Measurements from ENCODE around the gene ATP8B1.
"Not testable (repeated sequence)": the region's sequence is repeated elsewhere in the genome, so short reads cannot be mapped to it uniquely, and the experiment has no call there.

Gene ATP8B1

DNA sequence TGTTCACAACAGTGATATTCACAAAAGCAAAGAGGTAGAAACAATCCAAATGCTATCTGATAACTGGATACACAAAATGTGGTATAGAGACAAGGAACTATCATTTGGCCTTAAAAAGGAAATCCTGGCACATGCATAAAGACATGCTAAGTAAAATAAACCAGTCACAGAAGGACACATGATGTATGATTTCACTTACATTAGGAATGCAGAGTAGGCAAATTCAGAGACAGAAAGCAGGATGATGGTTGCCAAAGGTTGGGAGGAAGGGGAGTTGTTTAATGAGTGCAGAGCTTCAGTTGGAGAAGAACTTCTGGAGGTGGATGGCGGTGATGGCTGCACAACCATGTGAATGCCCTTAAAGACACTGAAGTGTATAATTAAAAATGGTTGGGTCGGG is 38.1 kb downstream of the ATP8B1 start:
- DNase-seq (ENCODE audit: low read depth): no peak

DNA sequence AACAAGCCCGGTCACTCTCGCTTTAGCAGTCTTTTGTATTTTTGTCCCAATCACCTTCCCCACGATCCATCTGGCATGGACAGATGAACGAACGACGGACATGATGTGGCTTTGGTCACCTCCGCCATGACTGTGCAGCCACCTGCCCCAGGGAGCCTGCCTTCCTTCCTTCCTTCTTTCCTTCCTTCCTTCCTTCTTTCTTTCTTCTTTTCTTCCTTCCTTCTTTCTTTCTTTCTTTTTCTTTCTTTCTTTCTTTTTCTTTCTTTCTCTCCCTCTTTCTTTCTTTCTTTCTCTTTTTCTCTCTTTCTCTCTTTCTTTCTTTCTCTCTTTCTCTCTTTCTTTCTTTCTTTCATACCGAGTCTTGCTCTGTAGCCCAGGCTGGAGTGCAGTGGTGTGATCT is 39.0 kb downstream of the ATP8B1 start:
- no peak for DNase-seq (ENCODE audit: low read depth)

DNA sequence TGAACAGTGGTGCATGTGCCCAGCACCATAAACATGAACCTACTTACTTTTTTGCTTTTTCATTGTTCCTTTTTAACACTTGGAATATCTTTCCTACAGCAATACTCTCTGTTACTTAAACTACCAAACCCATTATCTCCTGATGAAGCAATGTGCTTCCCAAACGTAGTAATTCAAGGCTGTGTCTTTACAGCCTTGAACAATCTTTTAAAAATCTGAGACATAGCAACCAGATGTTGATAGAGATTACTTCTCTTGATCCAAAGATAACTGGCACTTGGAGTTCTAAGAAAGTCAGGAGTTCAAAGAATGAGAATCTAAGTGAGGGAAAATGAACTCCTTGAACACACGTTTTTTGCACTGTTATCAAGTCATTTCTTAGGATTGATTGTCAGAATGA is 40.4 kb downstream of the ATP8B1 start:
- no peak for DNase-seq (ENCODE audit: low read depth)

GRCh38 chr18:57759650-57760049 is 43.5 kb downstream of the ATP8B1 start:
- DNase-seq (ENCODE audit: low read depth): no peak

DNA sequence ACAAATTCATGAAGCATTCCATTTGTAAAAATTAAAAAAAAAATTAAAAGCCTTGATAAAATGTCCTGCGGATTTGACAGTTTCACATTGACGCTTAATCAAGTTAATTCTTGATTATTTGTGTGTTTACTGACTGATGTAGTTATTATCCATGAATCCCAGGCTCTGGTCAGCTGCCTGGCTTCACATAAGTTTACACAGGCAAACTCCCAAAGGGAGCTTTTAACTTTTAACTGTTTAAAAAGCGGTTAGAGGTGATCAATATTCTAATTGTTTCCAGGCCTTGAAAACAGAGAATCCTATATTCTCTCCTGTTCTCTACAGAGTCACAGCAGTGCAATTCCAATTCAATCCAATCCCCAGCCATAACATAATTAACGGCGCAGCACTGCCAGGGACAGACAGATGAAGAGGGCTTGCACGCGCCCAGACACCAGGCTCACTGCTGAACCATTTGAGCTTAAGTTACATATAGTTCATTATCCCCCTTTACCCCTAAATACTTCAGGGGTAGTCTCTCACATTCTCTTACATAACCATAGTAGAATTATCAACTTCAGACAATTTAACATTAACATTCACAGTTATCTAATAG is 47.5 kb downstream of the ATP8B1 start:
- DNase-seq (ENCODE audit: low read depth): no peak

DNA sequence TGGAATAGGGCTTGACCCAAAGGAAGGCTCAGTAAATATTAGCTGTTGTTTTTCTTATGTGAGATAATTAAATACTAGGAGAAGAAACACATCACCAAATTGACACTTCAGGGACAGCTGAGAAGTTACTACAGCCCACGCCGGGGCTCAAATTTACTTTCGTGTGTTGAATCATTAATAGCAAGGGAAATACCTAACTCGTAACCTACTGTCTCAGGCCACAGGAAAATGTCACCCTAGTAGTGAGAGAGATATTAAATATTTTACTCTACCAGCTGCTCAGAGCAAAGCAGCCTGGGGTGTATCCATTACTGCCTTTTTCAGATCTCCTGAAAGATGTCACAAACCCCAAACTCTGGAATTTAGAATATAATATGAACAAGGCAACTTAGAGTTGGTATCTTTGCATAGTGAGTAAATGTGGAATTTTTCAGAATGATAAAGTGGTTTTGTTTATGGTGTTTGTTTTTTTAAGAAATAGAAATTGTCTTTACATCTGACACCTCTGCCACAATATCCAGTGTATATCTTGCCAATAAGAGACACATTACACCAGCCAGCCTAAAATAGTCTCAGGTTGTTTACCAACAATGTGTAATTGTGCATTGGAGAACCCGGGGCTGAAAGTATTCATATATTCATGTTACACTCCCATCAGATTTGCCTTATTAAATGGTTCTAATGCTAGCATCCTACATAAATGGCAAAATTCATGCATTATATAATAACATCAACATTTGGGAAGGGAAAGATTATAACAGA is 48.4 kb downstream of the ATP8B1 start:
- no peak for DNase-seq (ENCODE audit: low read depth)

DNA sequence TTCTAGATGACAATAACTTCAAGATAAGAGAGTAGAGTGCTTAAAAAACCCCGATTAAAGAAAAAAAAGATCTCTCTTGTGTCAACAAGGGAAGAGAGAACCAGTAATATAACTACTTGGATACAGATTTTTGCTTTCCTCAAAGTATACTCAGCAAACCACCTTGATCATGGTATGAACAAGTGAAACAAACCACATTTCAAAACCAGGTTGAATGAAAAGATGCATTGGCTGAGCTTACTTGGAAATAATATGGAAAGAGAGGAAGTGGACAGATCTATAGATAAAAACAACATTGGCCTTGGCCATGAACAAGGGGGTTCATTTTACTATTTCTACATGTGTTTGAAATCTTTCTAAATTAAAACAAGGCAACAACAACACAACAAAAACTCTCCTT is 50.1 kb downstream of the ATP8B1 start:
- DNase-seq (ENCODE audit: low read depth): no peak

DNA sequence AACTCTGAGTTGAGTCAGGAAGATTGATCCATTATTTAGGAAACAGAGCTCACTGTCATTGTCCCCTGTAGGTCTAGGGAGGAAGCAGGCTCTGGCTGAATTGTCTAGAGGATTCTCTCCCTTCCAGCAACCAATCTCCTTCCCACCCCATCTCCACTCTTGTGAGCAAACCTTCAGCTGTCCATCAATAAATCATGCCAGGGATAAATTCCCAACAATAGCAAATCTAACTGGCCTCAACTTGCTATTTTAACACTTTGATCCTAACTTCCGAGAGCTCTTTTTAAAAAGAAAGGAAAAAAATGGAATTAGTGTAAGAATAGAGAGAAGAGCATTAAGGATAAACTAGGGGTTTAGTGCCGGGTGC is 53.5 kb downstream of the ATP8B1 start:
- DNase-seq (ENCODE audit: low read depth): no peak

DNA sequence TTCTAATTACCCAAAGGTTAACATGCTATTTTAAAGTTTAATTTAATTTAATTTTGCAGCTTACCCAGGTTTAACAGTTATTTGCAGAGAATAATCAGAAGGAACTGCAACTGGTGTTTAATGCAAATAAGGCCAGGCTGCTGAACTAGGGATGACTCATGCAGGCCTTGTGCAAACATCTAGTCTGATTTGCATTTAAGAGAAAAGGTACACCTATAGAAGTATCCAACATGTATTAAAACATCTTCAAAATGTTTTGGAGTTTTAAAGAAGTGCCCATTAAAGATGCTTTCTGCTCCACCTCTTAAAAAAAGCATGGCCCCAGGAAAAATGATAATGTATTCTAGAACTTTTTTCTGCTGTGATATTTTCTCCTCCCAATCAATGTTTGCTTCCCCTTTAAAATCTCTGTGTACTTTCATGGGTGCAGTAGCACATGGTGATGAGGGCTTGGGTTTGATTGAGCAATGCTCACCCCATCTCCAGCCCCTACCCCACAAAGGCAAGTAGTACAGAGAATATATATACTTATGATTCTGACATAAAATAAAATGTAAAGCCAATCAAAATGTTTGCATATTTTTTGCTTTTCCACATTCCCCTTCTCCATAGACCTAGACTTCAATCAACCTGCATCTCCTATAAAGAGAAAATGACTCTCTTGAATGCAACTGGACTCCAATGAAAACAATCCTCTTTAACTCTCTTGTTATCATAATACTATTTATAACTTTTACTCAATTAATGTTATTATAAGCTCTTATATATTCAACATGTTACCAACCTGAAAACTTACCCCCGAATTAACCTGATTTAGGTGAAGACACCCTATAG is 54.1 kb downstream of the ATP8B1 start:
- DNase-seq (ENCODE audit: low read depth): no peak

DNA sequence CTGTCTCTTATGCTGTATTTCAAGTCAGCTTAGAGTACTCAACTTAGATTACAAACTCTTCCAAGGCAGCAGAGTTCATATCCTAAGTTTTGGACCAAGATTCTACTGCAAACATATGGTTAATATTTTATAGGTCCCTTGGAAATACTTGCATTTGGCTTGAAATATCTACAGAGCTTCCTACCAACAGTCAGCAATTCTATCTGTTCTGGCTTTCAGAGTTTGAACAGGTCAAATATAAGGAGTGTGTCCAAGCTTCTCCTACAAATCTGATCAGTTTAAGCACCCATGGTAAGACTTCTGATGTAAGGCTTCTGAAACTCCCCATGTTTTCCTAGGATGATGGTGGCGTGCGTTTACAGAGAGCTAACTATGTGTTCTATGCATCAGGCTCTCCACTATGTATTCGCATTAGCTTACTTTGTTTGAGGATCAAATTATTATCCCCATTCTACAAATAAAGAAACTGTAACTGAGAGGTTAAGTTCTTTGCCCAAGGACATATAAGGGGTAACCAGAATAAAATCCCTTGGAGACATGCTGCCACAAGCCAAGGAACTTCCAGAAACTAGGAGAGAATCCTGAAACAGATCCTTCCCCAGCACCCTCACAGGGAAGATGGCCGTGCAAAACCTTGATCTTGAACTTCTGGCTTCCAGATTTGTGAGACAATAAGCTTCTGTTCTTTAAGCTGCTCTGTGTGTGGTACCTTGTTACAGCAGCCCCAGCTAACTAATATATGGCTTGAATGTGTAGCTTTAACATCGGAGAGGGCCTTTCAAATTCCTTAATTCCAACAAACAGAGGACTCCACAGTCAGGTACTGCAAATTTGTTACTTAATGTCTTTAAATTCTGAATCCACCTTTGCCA is 55.1 kb downstream of the ATP8B1 start:
- DNase-seq (ENCODE audit: low read depth): no peak

GRCh38 chr18:57744211-57744694 is 58.9 kb downstream of the ATP8B1 start:
- no peak for DNase-seq (ENCODE audit: low read depth)

DNA sequence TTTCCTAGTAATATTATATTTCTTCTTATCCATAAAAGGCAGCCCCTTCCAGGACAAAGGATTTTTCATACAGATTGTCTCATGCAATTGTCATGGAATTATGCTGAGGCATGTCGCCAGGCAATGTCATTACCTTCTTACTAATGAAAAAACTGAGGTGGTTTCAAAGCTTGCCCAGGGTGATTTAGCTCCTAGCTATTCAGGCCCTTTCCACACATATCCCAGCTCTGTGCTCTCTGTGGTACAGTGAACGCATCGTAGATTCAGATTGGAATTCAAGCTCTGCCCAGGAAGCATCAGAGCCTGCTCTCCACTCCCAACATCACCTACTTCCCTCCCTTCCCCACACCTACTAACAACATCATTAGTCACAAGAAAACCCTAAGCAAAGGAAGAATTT is 60.1 kb downstream of the ATP8B1 start:
- no peak for DNase-seq (ENCODE audit: low read depth)

DNA sequence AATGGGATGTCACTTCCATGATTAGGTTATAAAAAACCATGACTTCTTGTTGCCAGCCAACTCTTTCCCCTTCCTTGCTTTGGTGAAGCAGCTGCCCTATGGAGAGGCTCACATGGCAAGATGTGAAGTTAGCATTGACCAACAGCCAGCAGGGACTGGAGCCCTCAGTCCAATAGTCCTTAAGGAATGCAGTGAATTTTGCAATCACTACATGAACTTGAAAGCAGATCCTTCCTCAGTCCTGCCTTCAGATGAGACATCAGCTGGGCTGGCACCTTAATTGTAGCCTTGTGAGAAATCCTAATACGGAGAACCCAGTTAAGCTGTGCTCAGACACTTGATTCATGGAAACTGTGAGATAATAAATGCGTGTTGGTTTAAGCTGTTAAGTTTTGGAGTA is 61.8 kb downstream of the ATP8B1 start:
- DNase-seq (ENCODE audit: low read depth): no peak

GRCh38 chr18:57738078-57738477 is 65.0 kb downstream of the ATP8B1 start:
- DNase-seq (ENCODE audit: low read depth): no peak

DNA sequence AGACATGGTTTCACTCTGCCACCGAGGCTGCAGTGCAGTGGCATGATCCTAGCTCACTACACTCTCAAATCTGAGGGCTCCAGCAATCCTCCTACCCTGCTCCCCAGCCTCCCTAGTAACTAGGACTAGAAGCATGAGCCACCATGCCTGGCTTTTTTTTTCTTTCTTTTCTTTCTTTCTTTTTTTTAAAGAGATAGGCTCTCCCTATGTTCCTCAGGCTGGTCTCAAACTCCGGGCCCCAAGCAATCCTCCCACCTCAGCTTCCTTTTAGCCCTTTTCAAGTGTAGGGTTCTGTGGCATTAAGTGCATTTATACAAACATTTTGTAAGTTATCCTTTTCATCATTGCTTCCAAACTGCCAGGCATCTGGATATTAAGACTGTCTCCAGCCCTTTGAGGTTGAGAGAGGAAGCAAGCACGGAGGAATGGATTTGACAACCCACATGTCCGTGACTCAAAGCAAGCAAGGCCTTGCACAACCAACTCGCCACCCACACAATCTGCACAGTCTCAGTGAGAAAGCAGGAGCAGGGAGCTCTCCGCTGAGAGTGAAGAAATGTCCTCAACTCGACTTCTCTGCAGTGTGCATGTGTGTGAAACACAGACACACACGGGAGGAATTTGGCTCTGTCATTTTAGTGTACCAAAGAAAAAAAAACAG is 65.6 kb downstream of the ATP8B1 start:
- no peak for DNase-seq (ENCODE audit: low read depth)

DNA sequence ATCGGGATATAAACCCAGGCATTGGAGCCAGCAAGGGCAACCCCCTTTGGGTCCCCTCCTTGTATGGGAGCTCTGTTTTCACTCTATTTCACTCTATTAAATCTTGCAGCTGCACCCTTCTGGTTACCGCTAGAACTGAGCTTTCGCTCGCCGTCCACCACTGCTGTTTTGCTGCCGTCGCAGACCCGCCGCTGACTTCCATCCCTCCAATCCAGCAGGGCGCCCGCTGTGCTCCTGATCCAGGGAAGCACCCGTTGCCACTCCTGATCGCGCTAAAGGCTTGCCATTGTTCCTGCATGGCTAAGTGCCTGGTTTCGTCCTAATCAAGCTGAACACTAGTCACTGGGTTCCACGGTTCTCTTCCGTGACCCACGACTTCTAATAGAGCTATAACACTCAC is 68.1 kb downstream of the ATP8B1 start:
- DNase-seq (ENCODE audit: low read depth): not testable (repeated sequence)

GRCh38 chr18:57733861-57734260 is 69.3 kb downstream of the ATP8B1 start:
- no peak for DNase-seq (ENCODE audit: low read depth)

GRCh38 chr18:57730146-57730545 is 73.0 kb downstream of the ATP8B1 start:
- no peak for DNase-seq (ENCODE audit: low read depth)

DNA sequence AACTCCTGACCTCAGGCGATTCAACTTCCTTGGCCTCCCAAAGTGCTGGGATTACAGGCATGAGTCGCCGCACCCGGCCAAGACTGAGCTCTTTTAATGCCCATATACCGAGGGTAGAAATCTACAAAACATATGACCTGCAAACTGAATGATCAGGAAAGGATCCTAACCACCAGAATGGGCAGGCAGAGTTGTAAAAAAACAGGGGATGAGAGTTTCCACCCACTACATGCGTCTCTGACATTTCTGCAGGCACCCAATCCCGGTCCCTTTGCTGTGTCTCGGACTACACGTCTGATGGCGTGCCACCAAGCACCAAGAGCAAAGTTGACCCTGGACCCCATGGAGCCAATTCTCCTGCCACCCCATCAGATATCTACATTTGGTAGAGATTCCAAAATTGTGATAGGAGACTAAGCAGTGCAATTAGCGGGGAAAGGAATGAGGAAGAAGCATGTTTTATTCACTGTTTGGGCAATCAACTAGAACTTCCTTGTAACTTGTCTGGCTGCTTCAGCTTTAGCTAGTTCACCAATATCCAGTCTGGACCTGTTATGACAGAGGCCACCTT is 74.1 kb downstream of the ATP8B1 start:
- no peak for DNase-seq (ENCODE audit: low read depth)

DNA sequence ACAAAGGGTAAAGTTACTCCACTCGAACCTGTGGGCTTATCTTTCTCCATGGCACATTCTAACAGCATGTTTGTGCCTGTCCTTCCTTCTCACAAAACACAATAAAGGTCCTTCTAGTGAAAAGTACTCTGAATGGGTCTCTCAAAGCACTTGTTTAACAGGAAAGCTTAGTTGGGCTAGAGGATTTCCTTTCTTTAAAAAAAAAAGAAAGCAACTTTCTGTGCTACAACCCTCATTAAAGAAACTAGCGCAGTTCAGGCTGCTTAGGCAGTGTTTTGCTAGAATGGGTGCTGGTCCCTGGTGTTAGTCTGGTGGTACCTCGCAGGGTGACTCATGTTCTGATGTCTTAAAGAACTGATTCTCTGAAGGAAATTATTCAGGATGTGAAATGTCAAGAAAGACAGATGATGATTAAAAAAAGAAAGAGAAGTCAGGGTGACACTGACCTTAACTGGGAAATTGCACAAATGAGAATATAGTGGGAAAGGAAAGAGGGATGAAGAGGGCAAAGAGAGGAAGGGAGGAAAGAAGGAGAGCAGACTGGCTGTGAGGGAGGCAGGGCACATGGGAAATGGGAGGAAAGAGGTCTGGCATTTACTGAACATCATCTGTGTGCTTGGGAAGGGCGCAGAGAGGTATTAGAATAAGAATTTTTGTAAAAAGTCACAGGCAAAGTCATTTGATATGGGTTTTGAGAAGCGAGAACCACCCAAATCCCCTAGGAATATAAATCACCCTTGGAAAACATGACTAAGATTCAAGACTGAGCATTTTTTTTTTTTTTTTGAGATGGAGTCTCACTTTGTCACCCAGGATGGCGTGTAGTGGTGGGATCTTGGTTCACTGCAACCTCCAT is 74.9 kb downstream of the ATP8B1 start:
- DNase-seq (ENCODE audit: low read depth): no peak

Data from T-helper 22 cell (primary cell).